Rectal smooth muscle tissue (tissue), 1 donor: Measurements from ENCODE around the gene DHCR24.
"Not testable (repeated sequence)": the region's sequence is repeated elsewhere in the genome, so short reads cannot be mapped to it uniquely, and the experiment has no call there.

Experiments
- H3K27ac ChIP-seq: one replicate; pipeline ENCODE4 v1.7.0; 2013; ENCODE audit warnings: low read depth, low read length, inconsistent platforms
- H3K27me3 ChIP-seq: one replicate; pipeline ENCODE4 v1.7.0; 2013; ENCODE audit warnings: low read length; ENCODE audit not compliant: control insufficient read depth, insufficient read depth
- H3K36me3 ChIP-seq: one replicate; pipeline ENCODE4 v1.7.0; 2013; ENCODE audit warnings: low read length; ENCODE audit not compliant: control insufficient read depth, insufficient read depth
- H3K4me1 ChIP-seq: one replicate; pipeline ENCODE4 v1.7.0; 2013; ENCODE audit warnings: low read length; ENCODE audit not compliant: control insufficient read depth, insufficient read depth
- H3K4me3 ChIP-seq: one replicate; pipeline ENCODE4 v1.7.0; 2013; ENCODE audit warnings: low read length
- H3K9ac ChIP-seq: one replicate; pipeline ENCODE4 v1.7.0; 2013; ENCODE audit warnings: low read length

Gene DHCR24

DNA sequence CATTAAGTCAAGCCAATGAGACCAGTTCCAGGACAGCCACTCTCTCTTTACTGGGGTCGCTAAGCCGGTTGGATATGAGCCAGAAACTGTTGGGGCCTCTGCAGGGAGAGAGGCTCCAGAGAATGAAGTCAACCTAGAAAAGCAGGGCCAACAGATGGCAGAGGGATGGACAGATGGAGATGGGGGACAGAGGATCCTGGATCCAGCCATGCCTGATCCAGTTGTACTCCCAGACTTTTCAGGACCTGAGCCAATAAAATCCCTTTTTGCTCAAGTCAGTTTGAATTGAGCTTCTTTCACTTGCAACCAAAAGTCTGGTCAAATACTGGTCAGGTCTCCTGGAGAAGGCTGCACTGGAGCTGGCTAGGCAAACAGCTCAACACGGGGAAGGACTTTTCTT lies 2.2 kb downstream of the DHCR24 start:
- no peaks in the 10 kb centered on the region for H3K27me3 ChIP-seq
- no peak overlapping the region for H3K9ac ChIP-seq
- H3K4me3 ChIP-seq, result no peak overlapping the region
- no peaks in the 10 kb centered on the region for H3K4me1 ChIP-seq
- H3K36me3 ChIP-seq, result no peaks in the 10 kb centered on the region
- no peak overlapping the region for H3K27ac ChIP-seq

DNA sequence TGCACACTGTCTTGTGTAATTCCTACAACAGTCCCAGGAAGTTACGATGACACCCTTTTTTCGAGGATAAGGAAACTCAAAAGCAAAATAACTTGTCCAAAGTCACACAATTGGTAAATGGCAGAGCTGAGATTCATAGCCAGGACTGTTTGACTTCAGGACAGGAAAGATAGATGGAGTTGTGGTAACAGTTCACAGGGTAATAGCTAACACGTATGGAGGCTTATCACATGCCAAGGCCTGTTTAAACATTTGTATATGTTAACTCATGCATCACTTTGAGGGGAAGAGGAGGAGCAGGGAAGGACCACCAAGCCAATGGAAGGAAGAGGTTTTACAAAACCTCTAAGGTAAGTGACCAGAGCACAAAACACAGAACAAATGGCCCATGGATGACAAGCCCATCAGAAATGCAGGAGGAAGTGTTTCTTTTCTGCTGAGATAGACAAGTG lies 2.8 kb downstream of the DHCR24 start:
- Histone ChIP-seq H3K27ac (no peak overlapping the region), H3K27me3 (no peaks in the 10 kb centered on the region), H3K4me1 (no peaks in the 10 kb centered on the region), H3K36me3 (no peaks in the 10 kb centered on the region), H3K9ac (no peak overlapping the region), H3K4me3 (no peak overlapping the region)

DNA sequence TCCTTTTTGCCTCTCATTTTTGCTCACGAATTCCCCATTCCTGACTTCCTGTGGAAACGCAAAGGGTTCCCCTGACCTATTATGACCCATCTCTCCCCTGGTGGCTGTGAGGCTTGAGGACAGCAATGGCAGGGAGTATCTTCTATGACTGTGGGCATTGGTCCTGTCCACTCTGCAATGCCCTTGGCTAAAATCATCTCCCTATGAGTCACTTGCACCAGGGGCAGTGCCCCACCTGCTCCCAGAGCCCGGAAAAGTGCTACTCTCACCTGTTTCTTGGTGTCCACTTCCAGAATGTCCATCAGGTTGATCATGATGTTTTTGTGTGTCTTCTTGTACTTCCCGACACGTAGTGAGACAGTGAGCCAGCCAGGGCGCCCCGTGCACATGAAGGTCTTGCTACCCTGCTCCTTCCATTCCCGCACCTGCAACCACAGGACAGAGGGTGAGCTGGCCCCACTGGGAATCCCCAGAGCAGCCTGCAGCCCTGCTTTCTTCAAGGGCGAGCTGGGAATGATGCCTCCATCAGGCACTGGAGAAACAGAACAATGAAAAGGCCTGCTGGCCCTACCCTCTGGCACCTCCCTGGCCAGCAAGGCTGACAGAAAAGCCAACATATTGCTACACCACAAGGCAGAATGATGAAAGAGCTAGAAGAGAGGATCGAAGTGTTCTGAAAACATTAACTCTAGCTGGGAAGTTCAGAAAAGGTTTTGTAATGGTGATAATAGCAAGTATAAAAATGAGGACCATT lies 3.5 kb downstream of the DHCR24 start:
- no peak overlapping the region for H3K27ac ChIP-seq
- no peaks in the 10 kb centered on the region for H3K36me3 ChIP-seq
- no peaks in the 10 kb centered on the region for H3K4me1 ChIP-seq
- no peak overlapping the region for H3K9ac ChIP-seq
- no peak overlapping the region for H3K4me3 ChIP-seq
- H3K27me3 ChIP-seq, result no peaks in the 10 kb centered on the region

DNA sequence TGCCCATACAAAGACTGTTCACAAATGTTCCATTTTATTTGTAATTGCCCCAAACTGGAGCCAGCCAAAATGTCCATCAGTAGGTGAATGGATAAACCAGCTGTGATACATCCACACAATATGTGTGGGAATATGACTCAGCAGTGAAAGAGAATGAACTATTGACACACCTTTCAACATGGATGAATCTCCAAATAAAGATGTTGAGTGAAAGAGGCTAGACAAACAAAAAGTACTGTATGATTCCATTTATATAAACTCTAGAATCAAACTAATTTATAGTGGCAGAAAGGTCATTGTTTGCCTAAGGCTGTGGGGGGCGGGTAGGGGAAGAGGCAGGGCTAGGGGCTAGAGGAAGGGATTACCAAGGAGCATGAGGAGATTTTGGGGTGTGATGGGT lies 4.5 kb downstream of the DHCR24 start:
- H3K4me3 ChIP-seq, result no peak overlapping the region
- no peaks in the 10 kb centered on the region for H3K4me1 ChIP-seq
- no peak overlapping the region for H3K27ac ChIP-seq

DNA sequence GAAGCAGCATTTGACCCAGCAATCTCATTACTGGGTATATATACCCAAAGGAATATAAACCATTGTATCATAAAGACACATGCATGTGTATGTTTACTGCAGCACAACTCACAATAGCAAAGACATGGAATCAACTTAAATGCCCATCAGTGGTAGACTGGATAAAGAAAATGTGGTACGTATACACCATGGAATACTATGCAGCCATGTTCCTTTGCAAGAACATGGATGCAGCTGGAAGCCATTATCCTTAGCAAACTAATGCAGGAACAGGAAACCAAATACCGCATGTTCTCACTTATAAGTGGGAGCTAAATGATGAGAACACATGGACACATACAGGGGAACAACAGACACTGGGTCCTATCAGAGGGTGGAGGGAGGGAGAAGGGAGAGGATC lies 5.4 kb downstream of the DHCR24 start:
- not testable (repeated sequence) for H3K4me1 ChIP-seq, H3K27me3 ChIP-seq, H3K36me3 ChIP-seq, H3K4me3 ChIP-seq, H3K27ac ChIP-seq, H3K9ac ChIP-seq

More for the DNA sequence above, 4.5 kb downstream of the DHCR24 start:
- H3K9ac ChIP-seq, result no peak overlapping the region
- H3K27me3 ChIP-seq, result no peaks in the 10 kb centered on the region
- H3K36me3 ChIP-seq, result no peaks in the 10 kb centered on the region

DNA sequence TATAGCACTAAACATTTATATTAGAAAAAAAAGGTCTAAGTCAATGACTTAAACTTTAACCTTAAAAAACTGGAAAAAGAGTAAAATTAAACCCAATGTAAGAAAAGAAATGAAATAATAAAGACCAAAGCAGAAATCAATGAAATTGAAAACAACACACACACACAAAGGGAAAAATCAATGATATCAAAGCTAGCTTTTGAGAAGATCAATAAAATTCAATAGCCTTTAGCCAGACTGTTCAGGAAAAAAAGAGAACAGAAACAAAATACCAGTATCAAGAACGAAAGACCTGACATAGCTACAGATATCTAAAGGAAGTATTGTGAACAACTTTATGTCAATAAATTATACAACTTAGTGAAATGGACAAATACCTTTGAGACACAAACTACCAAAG lies 7.1 kb downstream of the DHCR24 start:
- no peaks in the 10 kb centered on the region for H3K4me1 ChIP-seq
- H3K4me3 ChIP-seq, result no peak overlapping the region
- no peak overlapping the region for H3K9ac ChIP-seq
- H3K36me3 ChIP-seq, result no peaks in the 10 kb centered on the region
- no peak overlapping the region for H3K27ac ChIP-seq
- H3K27me3 ChIP-seq, result no peaks in the 10 kb centered on the region

DNA sequence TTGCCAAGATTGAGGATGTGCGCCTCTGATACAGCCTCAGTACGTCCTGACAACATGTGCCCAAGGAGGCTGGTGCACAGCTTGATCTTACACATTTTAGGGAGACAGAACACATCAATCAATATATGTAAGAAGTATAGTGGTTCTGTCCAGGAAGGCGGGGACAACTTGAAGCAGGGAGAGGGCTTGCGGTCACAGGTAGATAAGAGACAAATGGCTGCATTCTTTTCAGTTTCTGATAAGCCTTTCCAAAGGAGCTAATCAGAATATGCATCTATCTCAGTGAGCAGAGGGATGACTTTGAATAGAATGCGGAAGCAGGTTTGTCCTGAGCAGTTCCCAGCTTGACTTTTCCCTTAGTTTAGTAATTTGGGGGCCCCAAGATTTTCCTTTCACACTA lies 10.2 kb downstream of the DHCR24 start:
- H3K27me3 ChIP-seq, result no peaks in the 10 kb centered on the region
- H3K36me3 ChIP-seq, result no peaks in the 10 kb centered on the region
- no peak overlapping the region for H3K27ac ChIP-seq
- no peak overlapping the region for H3K9ac ChIP-seq
- no peaks in the 10 kb centered on the region for H3K4me1 ChIP-seq
- no peak overlapping the region for H3K4me3 ChIP-seq

DNA sequence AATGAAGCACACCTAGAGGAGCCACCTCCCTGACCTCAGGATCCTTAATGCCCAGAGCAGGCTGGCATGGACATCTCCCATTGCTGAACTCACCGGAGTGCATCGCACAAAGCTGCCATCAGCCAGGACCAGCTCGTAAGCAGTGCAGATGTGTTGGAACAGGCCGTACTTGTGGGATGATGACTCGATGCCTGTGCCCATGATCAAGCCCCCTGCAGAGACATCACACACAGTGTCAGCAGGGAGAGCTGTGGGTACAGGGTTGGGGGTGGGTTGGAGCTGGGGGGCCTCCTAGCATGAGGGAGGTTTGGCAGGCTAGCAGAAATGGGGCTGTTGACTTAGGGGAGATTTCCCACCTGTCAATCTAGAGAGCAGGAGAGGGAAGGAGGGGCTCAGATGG lies 12.0 kb downstream of the DHCR24 start:
- Histone ChIP-seq H3K4me1 (no peaks in the 10 kb centered on the region), H3K27me3 (no peaks in the 10 kb centered on the region), H3K4me3 (no peak overlapping the region), H3K9ac (no peak overlapping the region), H3K27ac (no peak overlapping the region), H3K36me3 (no peaks in the 10 kb centered on the region)

DNA sequence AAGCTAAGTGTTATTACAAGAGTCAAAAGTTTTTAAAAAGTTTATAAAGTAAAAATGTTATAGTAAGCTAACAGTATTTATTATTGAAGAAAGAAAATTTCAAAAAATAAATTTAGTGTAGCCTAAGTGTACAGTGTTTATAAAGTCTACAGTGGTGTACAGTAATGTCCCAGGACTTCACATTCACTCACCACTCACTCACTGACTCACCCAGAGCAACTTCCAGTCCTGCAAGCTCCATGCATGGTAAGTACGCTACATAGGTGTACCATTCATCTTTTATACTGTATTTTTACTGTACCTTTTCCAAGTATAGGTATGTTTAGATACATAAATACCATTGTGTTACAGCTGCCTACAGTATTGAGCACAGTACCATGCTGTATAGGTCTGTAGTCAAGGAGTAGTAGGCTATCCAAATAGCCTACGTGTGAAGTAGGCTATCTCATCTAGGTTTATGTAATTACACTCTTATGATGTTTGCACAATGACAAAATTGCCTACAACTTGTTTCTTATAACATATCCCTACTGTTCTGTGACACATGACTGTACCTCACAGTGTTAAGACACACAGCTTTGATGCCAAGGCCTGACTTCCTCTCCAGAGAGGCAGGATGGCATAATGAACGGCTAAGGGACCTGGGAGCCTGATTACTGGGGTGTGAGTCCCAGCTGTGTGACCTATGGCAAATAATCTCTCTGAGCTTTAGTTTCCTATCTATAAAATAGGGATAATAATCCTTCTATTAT lies 12.7 kb downstream of the DHCR24 start:
- H3K4me1 ChIP-seq, result no peaks in the 10 kb centered on the region
- H3K9ac ChIP-seq, result no peak overlapping the region
- no peaks in the 10 kb centered on the region for H3K36me3 ChIP-seq
- no peaks in the 10 kb centered on the region for H3K27me3 ChIP-seq
- no peak overlapping the region for H3K27ac ChIP-seq
- no peak overlapping the region for H3K4me3 ChIP-seq

DNA sequence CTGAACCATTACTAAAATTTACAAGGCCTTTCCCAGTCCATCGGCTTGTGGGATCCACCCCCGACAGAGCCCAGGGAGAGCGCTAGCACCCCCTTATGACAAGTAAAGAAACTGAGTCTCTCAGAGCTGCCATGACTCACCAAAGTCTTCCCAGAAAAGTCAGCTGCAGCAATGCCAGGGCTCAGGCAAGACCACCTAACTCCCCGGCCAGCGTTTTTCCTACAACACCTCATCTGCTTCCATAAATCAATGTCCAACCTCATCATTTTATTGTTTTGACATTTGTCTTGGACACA lies 15.0 kb downstream of the DHCR24 start:
- no peak overlapping the region for H3K9ac ChIP-seq
- H3K4me1 ChIP-seq, result no peaks in the 10 kb centered on the region
- no peak overlapping the region for H3K4me3 ChIP-seq
- H3K36me3 ChIP-seq, result no peaks in the 10 kb centered on the region
- no peak overlapping the region for H3K27ac ChIP-seq
- no peaks in the 10 kb centered on the region for H3K27me3 ChIP-seq

DNA sequence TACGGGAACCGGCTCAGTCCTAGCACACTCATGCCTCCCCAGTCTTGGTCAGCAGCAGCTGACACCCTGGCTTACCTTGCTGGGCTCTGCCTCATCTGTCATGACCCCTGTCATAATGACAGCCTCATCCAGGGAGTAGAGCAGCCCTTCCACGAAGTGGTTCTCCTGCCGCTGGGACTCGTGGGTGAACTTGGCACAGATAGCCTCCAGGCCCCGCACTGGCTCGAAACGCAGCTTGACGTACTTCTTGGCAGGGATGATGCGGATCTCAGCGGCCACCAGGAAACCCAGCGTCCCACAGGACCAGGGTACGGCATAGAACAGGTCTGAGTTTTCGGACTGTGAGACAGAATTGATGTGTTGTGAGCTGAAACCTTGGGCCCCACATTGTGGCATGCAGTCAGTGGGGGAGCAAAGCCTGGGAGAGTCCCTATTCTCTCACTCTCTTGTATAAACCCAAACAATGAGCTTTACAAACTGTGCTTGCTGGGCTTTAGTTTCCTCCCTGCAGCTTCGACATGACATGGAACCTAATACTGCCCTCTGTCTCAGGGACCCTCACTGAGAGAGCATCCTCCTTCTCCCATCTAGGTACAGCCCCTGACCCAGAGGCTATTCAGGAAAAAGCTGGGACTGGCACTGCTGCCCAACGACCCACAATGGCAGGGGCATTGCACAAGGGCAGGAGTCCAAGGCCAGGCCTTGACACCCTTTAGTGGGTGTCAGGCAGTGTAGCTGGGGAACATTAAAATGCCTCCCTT lies 15.5 kb downstream of the DHCR24 start:
- no peaks in the 10 kb centered on the region for H3K27me3 ChIP-seq

DNA sequence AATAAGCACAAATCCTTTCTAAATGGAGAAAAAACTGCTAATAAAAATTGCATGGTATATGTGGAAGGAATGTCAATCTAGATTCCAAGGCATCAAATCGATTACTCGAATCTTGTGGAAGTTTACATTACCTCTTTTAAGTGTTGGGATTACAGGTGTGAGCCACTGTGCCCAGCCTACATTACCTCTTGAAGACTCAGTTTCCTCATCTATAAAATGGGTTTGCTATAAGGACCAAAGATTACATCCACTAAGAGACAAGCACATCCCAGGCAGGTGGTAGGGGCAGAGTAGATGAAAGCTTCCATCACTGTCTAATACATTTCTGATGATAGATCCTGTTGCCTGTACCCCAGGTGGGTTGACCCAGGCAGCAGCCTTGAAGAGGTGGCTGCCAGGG lies 16.1 kb downstream of the DHCR24 start:
- H3K9ac ChIP-seq, result no peak overlapping the region
- H3K4me1 ChIP-seq, result no peaks in the 10 kb centered on the region
- no peak overlapping the region for H3K27ac ChIP-seq
- H3K4me3 ChIP-seq, result no peak overlapping the region
- no peaks in the 10 kb centered on the region for H3K27me3 ChIP-seq
- H3K36me3 ChIP-seq, result no peaks in the 10 kb centered on the region

More for the DNA sequence above, 15.5 kb downstream of the DHCR24 start:
- no peaks in the 10 kb centered on the region for H3K4me1 ChIP-seq
- H3K4me3 ChIP-seq, result no peak overlapping the region
- H3K9ac ChIP-seq, result no peak overlapping the region
- H3K36me3 ChIP-seq, result no peaks in the 10 kb centered on the region
- no peak overlapping the region for H3K27ac ChIP-seq
